HG02588 (cell line): Measurements from ENCODE around the gene SLC45A3.
"Not testable (repeated sequence)": the region's sequence is repeated elsewhere in the genome, so short reads cannot be mapped to it uniquely, and the experiment has no call there.

Experiments used
- ATAC-seq: cut with Tn5 transposase; IDR thresholded peaks from one replicate; pipeline ENCODE4 v1.9.1; 2021; ENCODE audit warnings: mild to moderate bottlenecking, moderate library complexity; ENCODE audit not compliant: unreplicated experiment

The SLC45A3 gene

DNA sequence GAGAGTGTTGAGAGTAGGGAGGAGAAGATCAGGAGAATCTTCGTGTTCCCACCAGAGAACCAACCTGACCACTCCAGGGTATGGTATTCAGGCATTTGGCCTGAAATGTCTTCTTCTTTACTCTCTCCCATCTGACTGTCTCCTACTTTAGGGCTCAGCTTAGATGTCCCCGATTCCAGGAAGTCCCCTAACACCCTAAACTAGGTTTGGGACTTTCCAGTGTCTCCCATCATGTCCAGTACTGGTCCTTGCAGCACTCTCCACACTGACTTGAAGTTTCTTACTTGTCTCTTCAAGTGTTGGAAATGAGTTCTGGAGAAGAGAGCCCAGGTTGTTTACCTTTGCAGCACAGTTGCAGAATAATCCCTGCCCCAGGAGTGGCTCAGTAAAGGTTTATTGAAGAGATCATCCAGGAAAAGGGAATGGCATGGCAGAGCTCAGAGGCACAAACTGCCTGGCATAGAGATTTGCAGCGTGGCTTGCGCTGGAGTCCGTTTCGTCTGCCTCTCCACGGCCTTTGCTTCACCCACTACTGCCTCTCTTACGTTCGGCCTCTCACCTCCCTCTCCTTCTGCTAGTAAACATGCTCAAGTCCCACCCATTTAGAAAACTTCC lies 42.3 kb downstream of the SLC45A3 start:
- no peak for ATAC-seq

DNA sequence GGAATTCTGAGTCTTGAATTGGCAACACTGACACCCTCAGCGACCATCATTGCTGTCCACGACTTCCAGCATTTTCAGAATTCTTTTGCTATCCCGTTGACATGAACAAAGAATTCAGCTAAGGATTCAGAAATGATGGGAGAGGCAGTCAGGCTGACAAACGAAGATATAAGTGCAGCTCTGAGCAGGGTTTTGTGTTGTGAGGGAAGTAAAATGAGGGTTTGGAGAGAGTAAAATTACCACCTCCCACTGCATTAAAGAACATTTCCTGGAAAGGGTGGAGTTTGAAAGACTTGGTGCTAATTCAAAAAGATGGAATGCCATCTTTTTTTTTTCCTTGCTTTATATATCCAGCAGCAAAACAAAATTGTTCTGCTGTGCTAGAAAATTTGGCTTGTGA lies 43.6 kb downstream of the SLC45A3 start:
- ATAC-seq, result no peak

DNA sequence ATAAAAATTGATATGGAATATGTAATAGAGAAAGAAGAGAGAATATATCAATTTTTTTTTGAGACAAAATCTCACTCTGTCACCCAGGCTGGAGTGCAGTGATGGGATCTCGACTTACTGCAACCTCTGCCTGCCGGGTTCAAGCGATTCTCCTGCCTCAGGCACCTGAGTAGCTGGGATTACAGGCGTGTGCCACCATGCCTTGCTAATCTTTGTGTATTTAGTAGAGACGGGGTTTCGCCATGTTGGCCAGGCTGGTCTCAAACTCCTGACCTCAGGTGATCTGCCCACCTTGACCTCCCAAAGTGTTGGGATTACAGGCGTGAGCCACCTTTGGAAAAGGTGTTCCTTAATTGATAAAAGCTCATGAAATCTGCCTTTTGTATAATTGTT lies 44.2 kb downstream of the SLC45A3 start:
- not testable (repeated sequence) for ATAC-seq

DNA sequence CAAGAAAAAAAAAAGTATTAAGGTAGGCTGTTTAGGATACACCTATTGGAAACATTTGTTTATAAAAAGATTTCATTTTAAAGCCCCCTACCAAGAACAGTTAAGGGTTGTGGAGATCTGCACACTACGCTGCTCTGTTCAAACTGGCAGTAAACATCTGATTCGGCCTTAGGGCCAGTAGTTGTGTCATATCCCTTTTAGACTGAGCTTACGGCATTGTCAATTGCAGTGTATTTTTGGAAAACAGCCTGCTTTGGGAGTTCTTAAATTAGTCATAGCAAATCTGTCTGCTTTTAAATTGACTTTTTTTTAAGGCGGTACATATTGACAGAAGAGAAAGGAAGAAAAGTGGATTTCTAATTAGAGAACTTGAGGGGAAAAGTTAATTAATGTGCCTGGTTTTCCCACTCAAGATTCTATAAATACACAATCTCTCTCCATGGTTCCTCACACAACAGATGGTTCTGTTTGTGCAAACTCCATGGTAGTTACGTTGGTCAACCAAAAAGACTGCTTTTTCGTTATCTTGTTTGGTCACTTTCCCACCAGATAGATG lies 46.8 kb downstream of the SLC45A3 start:
- ATAC-seq, result no peak

DNA sequence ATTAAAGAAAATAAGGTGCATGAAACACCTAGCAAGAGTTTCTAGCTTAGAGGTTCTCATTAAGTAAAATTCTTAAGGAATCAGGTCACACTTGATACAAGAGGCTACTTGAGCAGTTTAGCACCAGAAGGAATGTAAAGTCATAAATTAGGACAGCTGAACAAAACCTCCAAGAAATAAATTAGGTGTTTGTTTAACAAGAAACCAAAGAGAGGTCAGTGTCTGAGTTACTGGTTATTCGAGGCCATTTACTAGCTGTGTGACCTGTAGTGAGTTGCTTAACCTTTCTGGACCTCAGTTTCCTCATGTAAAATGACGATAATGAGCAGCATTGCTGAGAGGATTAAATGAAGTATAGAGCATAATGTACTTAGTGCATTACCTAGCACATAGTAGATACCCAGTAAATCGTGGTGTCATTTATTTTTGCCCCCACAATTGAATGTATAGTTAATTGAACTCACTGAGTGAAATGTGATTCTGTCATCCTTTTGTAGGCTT lies 47.6 kb downstream of the SLC45A3 start:
- no peak for ATAC-seq

DNA sequence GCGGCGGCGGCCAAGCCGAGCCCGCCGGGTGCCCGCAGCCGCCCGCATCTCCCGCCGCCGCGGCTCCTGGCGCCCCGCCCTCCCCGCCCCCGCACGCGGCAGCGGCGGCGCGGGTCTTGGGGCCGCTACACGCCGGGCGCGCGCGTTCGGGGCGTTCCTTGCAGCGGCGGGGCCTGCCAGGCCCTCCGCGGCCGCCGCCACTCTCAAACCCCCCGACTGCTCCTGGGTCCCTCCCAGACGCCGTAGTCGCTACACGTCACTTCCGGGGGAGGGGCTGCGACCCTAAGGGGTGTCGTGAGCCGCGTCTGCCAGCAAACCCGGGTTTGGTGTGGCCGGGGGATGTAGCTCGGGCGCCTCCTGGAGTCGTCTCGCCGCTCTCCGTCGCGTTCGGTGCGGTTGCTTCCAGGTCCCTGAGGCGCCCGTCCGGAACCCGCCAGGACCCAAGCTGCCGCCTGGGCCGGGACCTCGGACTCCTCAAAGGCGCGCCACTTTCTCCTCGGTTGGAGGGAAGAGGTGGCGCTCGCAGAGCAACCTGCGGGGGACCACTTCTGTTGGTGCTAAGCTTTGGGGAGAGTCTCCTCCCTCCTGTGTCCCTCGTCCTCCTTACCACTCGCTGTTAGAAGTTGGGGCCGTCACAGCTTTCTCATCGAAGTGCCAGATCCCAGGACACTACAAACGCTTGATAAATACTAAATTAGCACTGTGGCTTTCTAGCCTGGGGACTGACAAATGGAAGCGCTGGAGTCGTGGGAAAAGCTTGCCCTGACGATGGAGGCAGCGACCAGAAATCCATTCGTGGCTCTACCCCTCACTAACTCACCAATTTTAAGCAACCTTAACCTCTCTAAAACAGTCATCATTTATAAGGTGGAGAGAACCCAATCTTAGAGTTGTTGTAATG lies 48.3 kb downstream of the SLC45A3 start, which contains the start of gene ELK4:
ELK4 (minus strand) TSS at position 244 of the 901 bp plus-strand sequence. CDS start 8,129 bp downstream, outside the sequence.
- ATAC-seq, result peak; percentile 77

DNA sequence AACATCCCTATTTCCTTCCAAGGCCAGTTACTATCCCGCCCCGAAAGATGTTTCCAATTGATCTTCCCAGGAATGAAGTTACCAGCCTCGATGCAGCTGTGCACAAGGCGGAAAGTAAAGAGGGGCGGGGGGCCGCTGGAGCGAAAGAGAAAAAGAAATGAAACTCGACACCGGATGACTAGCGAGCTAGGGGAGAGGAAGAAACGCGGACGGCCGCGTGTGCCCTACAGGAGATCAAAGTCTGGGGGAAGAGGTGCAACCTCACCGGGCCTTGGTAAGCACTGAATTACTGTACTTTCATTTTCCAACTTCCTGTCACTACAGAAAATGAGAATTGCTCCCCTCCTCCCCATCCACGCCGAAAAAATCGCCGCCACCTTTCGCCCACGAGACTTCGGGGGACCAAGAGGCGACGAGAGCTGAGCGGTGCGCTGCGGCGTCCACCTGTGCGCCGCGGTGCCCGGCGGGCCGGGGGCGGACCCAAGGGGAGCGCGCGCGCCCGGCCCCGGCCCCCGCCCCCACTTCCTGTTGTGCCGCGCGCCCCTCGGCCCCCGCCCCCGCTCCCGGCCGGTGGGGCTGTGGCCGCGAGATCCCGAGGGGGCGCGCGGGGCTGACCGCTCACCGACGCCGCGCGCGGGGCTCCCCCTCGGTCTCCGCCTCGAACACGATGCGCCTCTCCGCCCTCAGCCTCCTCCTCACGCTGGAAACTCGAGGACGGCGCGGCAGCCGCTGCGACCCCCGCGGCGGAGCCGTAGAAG lies 49.1 kb downstream of the SLC45A3 start:
- peak; percentile 63 for ATAC-seq

DNA sequence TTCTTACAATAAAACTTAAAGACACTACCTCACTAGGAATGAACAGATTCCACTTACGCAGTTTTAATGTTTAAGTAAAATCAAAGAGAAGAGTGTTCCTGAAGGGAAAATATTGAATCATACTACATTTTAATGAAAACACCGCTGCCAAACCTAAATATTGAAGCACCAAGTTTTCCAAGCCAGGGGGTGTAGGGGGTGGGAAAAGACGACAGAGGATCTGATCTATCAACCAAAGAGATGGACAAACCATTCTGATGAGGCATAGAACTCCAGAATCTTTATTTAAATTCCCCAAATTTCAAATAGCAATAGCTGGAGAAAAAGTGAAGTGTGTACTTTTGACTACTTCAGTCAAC lies 49.7 kb downstream of the SLC45A3 start:
- ATAC-seq, result no peak

DNA sequence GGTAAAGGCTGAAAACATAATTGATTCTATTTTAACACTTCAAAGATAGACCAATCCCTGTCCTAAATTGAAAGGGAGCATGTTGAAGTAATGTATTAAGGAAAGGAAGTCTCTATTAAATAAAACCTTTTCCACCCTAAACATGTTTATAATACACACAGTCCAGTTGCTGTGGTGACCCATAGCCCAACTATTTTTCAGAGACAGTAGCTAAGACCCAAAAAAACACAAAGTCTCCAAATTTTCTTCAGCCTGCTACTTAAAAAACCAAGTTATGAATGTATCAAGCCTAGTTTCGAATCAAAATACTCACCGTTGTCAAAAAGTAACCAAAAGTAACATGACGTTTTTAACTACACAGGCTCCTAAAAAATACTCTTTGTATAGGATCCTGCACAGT lies 50.1 kb downstream of the SLC45A3 start:
- no peak for ATAC-seq

DNA sequence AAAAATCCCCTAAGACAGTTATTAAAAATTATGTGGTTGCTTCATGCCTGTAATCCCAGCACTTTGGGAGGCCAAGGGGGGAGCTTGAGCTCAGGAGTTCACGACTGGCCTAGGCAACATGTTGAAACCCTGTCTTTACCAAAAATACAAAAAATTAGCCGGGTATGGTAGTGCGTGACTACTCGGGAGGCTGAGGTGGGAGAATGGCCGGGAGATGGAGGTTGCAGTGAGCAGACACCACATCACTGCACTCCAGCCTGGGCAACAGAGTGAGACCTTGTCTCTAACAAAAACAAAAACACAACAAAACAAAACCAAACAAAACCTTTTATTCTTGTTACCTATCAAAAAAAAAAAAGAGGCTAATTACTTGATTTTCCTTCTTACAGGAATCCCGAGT lies 50.6 kb downstream of the SLC45A3 start:
- ATAC-seq, result no peak

DNA sequence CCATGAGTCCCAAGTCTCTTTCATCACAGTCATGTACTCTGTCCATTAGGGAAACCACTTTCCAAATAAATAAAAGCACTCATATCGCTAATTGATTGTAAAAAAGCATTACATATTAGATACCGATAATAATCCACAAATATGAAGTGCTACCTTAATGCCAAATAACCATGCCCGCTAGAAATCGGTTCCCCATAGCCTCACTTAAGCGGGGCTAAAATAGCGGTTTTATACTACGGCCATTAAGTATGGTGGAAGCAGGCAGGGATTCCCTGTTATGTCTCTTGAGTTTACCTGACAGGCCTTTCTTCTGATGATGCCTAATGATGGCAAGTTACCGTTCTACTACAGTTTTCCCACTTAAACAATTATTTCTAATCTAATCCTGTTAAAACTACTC lies 52.4 kb downstream of the SLC45A3 start:
- ATAC-seq, result no peak

DNA sequence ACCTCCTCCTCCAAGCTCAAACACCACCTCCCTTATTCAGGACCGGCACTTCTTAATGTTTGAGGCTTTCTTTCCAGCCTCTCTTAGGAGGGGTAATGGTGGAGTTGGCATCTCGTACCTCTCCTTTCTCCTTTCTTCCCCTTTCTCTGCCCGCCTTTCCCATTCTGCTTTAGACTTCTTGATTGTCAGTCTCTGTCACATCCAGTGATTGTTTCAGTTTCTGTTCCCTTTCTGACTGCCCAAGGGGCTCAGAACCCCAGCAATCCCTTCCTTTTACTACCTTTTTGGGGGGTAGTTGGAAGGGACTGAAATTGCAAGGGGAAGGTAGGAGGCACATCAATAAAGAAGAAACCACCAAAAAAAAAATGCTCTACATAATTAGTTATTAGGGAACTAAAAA lies 54.1 kb downstream of the SLC45A3 start:
- no peak for ATAC-seq

DNA sequence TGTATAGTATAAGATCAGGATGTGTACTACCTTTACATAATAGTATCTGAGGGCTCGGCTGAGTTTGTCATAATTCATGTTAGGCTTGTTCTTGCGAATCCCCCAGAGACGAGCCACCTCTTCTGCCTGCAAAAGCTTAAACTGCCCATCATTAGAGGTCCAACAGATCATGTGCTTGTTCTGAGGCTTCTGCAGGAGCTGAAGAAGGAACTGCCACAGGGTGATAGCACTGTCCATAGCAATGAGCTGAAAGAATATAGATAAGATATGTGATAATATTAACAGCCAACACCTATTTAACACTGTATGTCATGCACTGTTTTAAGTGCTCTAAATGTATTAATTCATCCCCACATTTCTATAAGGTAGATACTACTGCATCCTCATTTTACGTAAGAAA lies 56.7 kb downstream of the SLC45A3 start:
- ATAC-seq, result no peak

DNA sequence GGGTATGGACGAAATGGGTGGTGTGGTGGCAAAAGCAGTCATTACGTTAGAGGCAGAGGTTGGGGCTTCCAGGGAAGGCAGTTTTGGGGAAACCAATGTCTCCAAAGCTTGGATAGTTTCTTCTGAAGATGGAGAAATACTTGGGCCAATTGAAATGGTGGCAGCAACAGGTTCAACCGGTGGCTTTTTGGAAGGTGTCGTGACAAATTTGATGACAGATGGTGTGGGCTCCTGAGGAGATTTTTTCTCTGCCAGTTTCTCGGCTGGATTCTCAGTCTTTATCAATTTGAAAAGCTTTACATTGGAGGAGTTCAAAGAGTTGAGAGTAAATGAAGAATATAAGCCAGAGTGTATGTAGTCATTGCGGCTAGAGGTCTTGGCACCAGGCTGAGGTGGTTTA lies 60.0 kb downstream of the SLC45A3 start:
- ATAC-seq, result no peak

DNA sequence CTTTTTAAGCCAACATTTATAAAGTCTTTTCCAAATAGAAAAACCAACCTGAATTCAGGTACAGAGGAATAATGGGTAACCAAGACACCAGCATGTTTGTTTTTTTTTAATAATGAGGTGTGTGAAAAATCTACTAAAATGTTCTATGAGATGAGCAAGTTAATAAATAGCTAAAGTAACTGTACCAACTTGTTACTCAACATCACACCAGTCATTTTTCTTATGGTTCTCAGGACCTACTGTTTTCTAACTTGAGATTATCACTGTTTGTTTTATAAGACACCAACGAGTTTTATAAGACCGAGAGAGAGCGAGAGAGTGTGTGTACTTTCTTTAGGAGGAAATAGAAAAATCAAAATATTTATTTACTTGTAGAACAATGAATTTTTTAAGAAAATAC lies 60.9 kb downstream of the SLC45A3 start:
- ATAC-seq, result no peak

DNA sequence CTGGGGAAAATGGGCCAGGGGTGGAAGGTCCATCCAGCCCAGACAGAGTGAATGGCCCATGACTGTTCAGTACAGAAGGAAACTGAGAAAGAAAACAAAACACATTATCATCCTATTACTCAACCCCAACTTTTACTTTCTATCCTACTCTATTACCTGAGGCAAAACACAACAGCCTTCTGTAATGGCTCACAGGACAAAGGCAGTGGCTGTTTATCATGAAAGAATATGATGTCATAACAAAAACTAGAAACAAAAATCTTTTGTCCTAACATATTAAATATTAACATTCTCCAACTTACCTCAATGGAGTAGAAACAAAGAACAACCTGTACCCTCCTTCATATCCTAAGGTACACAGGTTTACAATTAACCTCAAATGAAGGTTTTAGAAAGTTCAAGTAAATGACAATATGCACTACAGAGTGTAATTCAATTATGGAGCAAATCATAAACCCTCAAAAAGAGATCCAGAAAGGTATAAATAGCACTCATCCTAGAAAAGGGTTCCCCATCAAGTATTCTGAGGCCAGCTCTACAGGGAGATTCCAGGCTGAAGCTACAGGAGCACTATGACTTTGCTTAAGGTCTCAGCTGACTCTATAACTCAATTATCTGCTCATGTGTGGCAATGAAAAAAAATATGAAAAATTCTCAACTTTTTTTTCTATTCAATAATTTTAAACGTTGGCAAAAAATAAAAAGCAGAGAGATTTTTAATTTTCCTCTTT lies 63.6 kb downstream of the SLC45A3 start:
- ATAC-seq, result no peak

DNA sequence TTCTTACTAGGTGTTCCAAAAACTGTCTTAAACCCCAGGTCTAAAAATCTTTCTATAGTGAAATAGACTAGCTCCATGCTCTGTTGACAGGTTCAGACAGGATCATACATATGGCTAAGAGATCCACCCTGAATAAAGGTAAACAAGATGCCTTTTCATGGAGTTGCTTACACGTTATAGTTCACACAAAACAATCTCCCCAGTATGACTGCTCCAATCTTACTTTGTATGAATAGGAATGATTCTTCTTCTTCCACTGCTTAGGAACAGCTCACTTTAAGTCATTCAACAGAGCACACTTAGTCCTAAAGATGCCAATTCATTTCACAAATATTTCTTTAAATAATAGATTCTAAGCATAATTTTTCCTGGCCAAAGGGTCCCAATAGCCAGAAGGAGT lies 64.5 kb downstream of the SLC45A3 start:
- ATAC-seq, result no peak

DNA sequence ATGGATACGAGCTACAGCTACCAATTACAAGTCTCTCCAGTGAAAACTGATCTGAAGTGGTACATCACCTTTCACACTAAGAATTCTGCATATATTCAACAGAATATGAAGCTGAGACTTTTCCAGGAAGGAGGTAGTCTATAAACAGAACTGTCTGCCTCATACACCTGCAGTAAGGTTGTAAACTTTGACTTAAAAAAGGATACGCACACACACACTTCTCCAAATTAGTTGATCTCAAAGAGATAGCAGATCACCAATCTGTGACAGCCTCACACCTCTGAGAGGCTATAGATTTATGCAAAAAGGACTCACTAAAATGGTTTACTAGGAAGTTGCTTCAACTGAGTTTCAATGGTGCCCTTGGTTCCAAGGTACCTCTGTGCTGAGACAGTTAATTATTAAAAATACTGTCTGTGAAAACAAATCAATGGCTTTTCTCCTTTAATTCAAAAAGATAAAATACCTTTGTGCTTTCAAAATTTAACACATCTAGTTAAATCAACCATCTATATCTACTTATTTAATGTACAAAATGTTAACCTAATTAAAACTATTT lies 66.4 kb downstream of the SLC45A3 start:
- no peak for ATAC-seq

DNA sequence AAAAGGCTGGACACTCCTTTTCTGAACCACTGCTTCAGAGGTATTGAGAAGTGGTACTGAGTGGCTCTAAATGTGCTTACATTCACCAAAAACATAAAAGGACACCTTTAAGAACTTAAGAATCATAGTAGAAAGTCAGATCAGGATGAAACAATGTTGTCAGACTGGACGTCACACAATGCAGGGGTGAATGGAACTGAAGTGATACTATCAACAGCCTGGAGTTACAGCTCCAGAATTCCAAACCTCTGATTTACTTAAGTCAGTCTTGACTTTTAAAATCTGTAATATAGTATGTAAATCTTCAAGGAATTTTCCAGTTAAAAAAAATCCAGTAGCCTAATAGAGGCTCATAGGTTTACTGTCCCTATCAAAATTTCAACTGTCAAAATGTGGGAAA lies 67.8 kb downstream of the SLC45A3 start:
- no peak for ATAC-seq

DNA sequence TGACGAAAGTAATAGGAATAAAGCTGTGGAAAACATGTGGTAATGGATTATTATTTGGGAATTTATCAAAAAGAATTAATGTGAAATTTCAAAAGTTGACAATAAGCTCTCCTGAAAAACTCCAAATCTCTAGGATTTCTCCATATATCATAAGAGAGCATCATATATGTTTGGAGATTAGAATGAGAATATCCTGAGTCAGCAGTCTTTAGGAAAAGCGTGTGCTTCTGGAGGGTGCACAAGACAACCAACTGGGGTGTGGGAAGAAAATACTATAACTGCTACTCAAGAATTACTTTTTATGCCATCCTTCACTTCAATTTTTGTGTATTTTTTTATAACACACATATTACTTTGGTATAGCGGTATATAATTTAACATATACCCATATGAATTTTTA lies 68.2 kb downstream of the SLC45A3 start:
- no peak for ATAC-seq
